HG03095 (cell line): ENCODE results near the gene SPART.
A peak's percentile ranks its signal among the peaks of the same experiment; 100 is the strongest.

Experiments
- ATAC-seq: cut with Tn5 transposase; IDR thresholded peaks from one replicate; pipeline ENCODE4 v1.9.1; 2021; ENCODE audit warnings: moderate library complexity; ENCODE audit not compliant: unreplicated experiment

SPART gene

GRCh38 chr13:36346222-36347083 is at the start of gene SPART:
Gene SPART (minus strand): TSS chr13:36346394. CDS start chr13:36335830, 10,564 bp downstream.
- peak; percentile 95 for ATAC-seq

- no peak for ATAC-seq
Observed at GRCh38 chr13:36395280-36395679, 49.1 kb upstream of the SPART start.

- ATAC-seq = no peak
Observed at GRCh38 chr13:36385489-36385888, 39.3 kb upstream of the SPART start.

GRCh38 chr13:36382030-36382429 is 35.8 kb upstream of the SPART start:
- no peak for ATAC-seq

DNA sequence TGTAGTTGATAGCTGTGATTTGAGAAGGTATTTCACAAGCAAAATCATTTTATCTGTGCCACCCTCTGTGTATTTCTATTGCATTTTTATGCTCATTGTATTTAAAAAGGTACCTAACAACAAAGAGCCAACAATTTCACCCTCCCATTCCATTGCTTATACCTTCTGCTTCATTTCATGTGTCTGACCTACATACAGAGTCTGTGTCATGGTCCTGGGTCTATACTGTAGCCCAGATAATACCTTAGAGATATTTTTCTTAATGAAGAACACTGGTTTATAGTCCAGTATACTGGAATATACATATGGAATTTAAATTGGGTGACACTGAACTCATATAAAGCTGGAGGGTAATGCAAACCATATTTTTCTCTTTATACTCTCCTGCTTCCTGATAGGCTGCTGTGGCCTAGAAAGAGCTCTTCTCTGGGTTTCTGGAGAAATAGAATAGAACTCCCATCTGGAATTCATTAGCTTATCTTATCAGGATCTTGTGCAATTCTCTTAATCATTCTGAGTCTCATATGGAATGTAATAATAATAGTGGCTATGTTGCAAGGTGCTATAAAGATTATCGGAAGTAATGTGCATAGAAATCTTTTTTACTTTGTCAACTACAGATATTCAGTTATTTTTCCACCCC is 31.8 kb upstream of the SPART start:
- no peak for ATAC-seq

- no peak for ATAC-seq
Observed at GRCh38 chr13:36374063-36374462, 27.9 kb upstream of the SPART start.

DNA sequence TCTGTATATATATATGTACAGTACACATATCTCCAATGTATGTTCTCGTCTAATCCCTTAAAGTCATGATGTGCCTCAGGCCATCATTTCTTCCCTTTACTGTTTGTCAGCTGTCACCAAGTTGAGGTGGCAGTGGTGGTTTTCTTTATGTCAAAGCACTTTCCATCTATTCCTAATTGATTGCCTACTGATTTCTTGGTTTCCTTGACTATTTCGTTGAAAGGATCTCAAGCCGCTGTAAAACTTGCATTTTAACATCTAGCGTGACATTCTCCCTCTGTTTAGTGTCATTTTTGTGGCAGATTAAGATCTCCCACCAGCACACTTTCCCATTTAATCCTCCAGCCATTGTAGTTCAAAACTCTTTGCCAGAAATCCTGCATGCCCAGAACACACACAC is 25.0 kb upstream of the SPART start:
- ATAC-seq = no peak

DNA sequence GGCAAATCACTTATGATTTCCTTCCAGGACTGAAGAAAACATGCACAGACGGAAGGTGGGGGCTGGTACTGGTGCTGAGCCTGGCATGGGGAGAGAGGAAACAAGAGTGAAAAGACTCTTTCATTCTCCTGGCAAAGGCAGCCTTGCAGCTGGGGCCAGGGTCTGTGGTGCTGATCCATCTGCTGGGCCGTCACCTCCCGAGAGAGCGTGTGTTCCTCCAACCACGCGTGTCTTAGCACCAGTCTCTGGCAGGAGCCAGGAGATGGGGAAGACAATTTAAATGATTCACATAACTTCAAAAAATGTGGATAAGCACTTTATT is 23.9 kb upstream of the SPART start:
- ATAC-seq = no peak

- no peak for ATAC-seq
Observed at GRCh38 chr13:36369268-36370107, 23.3 kb upstream of the SPART start.

DNA sequence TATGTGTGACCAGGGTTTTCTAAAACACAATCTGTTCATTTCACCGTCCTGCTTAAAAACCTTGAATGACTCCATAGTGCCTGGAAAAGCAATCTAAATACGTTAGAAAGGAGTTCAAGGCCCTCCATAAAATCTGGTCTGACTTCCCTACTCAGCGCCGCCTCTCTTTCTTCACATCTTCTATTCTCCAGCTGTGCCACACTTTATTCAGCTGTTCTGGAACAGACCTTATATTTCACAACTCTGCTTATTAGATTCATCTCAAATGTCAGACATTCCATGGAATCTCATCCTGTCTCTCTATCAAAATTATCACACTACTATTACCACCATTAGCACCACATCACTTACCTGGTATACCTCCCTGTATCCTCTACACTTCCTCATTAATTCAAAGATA is 19.8 kb upstream of the SPART start:
- ATAC-seq = no peak

DNA sequence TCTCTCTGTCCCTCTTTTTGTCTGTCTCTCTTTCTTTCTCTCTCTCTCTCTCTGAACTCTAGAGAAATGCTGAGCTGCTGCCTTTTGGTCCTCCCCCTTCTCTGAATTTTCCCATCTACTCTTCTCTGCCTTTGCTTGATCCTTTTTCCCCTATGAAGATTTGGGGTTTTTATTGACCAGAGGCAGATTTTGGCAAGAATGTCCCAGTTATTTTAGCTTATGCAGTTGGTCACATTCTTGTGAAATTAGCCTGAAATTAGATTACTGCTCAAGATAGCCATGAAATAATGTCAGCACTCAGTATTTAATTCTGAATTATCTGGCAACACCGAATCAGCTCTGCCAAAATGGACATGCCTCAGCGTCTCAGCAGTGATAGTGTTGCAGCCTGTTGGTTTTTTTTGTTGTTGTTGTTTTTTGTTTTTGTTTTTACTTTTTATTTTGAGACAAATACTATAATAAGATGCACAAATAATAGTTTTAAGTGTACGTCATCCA is 17.2 kb upstream of the SPART start:
- ATAC-seq = no peak

GRCh38 chr13:36362914-36363313 is 16.7 kb upstream of the SPART start:
- ATAC-seq = no peak

DNA sequence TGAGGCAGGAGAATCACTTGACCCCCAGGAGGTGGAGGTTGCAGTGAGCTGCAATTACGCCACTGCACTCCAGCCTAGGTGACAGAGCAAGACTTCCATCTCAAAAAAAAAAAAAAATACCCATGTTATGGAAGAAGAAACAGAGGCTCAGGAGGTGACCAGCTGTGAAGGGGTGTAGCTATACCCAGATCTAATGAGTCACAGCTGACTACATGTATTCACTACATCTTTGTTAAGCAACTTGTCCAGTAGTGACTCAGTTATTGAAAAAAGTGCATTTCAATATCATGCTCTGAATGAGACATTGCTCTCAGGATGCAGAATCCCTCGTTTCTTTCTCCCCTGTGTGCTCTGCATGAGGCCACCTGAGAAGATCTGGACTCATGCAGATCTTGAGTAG is 16.1 kb upstream of the SPART start:
- ATAC-seq = no peak

GRCh38 chr13:36360903-36361302 is 14.7 kb upstream of the SPART start:
- ATAC-seq = no peak

DNA sequence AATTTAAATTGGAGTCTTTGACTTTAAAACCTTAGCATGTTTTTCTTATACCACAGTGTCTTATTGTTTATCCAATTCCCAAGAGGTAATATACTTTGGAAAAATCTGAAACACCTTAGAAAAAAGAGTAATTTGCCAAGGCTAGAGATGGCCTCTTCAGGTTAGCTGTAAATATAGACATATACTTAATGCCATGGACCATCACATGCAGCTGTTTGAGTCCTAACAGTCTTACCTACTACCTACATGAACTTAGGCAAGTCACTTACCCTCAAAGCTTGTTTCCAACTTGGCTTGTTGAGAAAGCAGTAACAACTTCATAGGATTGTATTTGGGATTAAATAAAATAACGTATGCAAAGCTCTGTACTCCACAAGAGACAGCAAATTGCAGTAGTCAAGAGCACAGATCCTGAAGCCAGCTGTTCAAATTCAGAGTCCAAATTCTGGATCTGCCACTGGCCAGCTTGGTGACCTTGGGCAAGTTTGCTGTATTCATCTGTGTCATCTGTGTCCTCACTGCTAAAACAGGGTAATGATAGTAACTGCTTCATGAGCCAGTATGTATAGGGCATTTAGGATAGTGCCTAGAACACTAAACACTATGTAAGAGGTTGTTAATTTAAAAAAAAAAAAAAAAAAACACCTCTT is 13.2 kb upstream of the SPART start:
- no peak for ATAC-seq

DNA sequence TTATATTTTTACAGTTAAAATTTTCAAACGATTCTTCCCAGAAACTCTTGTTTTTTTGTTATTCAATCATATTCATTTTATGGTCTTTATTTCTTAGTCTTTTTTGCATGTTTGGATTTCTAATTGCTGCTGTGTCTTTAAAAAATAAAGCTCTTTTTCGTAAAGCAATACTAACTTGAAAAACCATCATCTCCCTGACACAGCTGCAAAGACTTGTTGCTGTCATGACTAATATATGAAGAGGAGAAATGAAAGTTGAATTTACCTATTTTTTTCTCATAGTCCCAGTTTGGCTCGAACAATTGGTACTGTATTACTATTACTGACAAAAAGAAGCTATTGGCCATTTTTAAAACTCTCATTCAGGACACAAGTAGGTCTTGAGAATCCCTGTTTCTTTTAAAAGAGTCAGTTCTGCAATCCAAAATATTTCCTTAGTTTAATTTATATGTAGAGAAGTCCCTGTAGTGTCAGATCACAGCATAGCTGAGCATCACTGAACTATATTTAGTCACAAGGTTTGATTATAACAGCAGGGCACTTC is 12.1 kb upstream of the SPART start:
- ATAC-seq = no peak

DNA sequence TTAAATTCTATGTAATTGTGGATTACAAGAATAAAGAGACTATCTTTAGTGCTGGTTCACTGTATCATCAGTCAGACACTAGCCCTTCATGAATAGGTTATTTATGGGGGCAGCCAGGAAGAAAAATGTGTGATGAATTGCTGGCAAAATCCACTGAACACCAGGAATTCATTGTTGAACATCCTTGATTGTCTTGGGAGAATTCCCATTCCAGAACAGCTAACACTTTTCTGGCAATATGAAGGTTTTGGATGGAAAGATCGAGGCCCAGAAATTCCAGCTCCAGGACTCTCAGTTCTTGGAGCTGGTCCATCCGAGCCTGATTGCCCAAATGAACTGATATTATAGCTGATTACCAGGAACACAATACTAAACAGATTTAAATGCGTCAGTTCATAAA is 11.5 kb upstream of the SPART start:
- no peak for ATAC-seq

DNA sequence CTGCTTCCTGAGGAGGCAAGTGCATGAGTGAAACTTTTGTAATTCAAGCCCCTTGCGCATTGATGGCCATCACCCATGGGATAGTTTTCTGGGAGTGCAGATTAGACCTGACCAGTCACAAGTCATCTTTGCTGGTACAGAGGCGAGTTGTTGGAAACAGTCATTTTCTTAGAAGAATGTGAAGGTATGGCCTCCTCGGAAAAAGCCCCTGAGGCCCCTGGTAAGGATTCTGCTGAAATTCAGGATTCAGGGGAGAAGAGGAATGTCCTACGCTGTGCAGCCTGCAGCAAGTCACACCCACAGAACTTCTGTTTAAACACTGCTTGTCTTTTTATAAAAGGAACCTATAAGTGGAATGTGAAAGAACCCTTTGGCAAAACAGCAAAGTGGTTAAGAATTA is 11.0 kb upstream of the SPART start:
- ATAC-seq = no peak

DNA sequence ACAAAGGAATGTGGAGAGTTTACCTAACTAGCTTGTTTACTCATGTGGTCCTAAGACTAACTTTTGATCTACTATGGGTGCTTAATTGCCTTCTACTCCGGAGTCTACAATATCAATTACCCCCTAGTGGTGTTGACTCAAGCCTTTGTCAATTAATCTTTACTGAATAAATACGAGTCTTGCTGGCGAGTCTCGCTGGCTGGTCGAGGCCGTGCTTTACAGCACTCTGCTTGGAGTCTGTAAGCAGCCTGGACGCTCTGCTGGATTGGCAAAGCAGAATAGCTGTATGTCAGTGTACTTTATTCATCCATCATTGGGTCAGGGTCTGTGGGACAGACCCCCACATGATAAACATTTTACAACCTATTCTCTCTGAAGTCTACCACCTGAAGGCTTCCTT is 9.9 kb upstream of the SPART start:
- ATAC-seq = no peak

DNA sequence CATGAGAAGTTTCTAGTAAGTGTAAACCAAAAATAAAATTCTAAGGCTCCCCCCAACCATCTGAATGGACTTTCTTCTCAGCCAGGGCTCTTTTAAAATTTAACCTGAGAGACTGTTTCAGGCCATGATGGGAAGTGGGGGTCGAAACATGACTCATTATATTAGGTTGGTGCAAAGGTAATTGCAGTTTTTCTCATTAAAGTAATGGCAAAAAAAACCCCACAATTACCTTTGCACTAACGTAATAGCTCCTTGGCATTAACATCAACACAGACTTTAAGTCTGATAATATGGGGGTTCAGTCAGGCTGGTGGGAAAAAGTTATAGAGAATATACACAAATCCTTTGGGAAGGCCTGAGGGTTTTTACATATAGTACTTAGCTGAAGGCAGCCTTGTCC is 9.4 kb upstream of the SPART start:
- ATAC-seq = no peak
